Measurements from ENCODE around the gene PGRMC2. TPM values are rescaled to one million over a fixed set of nuclear protein-coding genes. Genes with fewer than 3 reads are reported as not detected.

PGRMC2 gene
- polyA plus RNA-seq, 3 donors, result 6.3 to 13.9 (median 7.3) TPM

DNA sequence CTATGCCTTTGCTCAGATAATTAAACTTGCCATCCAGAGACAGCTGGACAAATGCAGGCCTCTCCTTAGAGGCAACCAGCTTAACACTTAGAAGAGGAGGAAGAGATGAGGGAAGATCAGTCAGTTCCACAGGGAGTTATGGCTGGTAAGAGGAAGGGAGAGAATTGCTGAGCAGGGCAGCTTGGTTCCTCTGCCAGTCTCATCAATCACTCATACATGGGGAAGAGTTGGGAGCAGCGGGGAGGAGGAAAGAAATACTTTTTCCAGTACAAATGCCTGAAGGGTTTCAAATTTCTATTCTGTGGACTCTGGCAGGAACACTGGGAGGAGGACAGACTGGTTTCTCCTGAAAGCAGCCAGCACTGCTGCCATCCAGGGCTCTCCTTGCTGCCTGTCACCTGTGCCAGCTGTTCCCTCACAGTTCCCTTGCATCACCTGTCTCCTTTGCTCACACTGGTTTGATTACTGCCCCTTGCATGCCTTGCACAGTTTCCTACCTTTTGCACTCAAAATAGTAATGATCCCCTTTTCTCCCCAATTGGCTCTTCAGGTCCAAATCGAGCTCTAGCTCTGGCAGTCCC lies 59.5 kb downstream of the PGRMC2 start:
- no peaks in the 10 kb centered on the region for H3K36me3 Mint-ChIP-seq
- intact Hi-C loops (cut with micrococcal nuclease), result no loop called here
- WGBS (ENCODE audit: insufficient coverage), result 89% methylated on average over 1 of the region's 2 CpGs

DNA sequence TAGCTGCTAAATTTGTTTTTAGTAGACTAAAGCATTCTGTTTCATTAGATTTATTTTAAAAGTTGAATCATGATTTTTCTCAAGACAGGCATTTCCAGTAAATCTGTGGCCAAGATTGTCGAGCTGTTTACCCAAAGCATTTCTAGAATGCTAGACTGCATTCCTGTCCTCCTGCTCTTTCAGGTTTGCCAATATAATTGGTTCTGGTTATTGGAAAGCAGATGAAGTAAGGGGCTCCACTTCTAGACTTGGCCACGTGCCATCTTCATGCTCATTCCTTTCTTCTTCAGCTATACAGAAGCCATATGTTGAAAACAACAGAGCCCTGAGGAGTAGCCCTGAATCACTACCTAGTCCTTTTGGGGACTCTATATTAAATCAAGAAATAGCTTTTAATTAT lies 62.5 kb downstream of the PGRMC2 start:
- Histone ChIP-seq H3K36me3 (replicated peaks in 1 of 2; ENCODE audit: control insufficient read depth in 1 of 2, insufficient read depth in 2 of 2, low read length in 2 of 2) (no peaks in the 10 kb centered on the region), H3K27me3 (ENCODE audit: control insufficient read depth in 2 of 2, insufficient read depth in 2 of 2, low read length in 2 of 2) (no peaks in the 10 kb centered on the region), H3K4me1 (ENCODE audit: control insufficient read depth in 1 of 2, insufficient read depth in 2 of 2, low read length in 2 of 2) (no peaks in the 10 kb centered on the region), H3K4me3 (replicated peaks in 1 of 3; ENCODE audit: low read depth in 2 of 3, low read length in 3 of 3) (no peak overlapping the region), H2AFZ (ENCODE audit: insufficient read depth, low read depth, low read length, poor library complexity, severe bottlenecking) (no peak overlapping the region), H3K27ac (ENCODE audit: low read depth in 1 of 2, low read length in 2 of 2) (no peak overlapping the region), H4K20me1 (ENCODE audit: insufficient read depth, low read length) (no peaks in the 10 kb centered on the region), H3K9me3 (replicated peaks in 1 of 2; ENCODE audit: control insufficient read depth in 1 of 2, insufficient read depth in 1 of 2, low read length in 2 of 2) (no peaks in the 10 kb centered on the region), H3K79me2 (ENCODE audit: insufficient read depth, low read length) (no peaks in the 10 kb centered on the region), H3K4me2 (replicated peaks; ENCODE audit: extremely low read depth, low read length, poor library complexity, severe bottlenecking) (no peak overlapping the region), H3K9ac (ENCODE audit: insufficient read depth, low read length, poor library complexity, severe bottlenecking) (no peak overlapping the region)
- WGBS (ENCODE audit: insufficient coverage), result no CpG with 5 or more reads among the region's 2 CpGs
- H3K27ac Mint-ChIP-seq, result no peak overlapping the region
- intact Hi-C loops (cut with micrococcal nuclease), result no loop called here
- peaks cover 0 to 2% of the 10 kb centered on the region in 2 donors for H3K36me3 Mint-ChIP-seq
- peaks cover under 1% of the 10 kb centered on the region for H3K4me1 Mint-ChIP-seq
- no peak for DNase-seq
- H3K4me3 Mint-ChIP-seq, result no peak overlapping the region
- TF ChIP-seq, protein P1, sequence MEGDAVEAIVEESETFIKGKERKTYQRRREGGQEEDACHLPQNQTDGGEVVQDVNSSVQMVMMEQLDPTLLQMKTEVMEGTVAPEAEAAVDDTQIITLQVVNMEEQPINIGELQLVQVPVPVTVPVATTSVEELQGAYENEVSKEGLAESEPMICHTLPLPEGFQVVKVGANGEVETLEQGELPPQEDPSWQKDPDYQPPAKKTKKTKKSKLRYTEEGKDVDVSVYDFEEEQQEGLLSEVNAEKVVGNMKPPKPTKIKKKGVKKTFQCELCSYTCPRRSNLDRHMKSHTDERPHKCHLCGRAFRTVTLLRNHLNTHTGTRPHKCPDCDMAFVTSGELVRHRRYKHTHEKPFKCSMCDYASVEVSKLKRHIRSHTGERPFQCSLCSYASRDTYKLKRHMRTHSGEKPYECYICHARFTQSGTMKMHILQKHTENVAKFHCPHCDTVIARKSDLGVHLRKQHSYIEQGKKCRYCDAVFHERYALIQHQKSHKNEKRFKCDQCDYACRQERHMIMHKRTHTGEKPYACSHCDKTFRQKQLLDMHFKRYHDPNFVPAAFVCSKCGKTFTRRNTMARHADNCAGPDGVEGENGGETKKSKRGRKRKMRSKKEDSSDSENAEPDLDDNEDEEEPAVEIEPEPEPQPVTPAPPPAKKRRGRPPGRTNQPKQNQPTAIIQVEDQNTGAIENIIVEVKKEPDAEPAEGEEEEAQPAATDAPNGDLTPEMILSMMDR (IDR thresholded peaks at IDR 0.05), result no peak
- peaks cover 0 to 3% (median 0%) of the 10 kb centered on the region in 7 donors for H3K9me3 Mint-ChIP-seq
- H3K27me3 Mint-ChIP-seq (ENCODE audit: low read depth in 3 of 3), result no peaks in the 10 kb centered on the region

More for the DNA sequence above, 59.5 kb downstream of the PGRMC2 start:
- Histone ChIP-seq H3K9ac (ENCODE audit: insufficient read depth, low read length, poor library complexity, severe bottlenecking) (no peak overlapping the region), H3K9me3 (replicated peaks in 1 of 2; ENCODE audit: control insufficient read depth in 1 of 2, insufficient read depth in 1 of 2, low read length in 2 of 2) (no peaks in the 10 kb centered on the region), H3K4me3 (replicated peaks in 1 of 3; ENCODE audit: low read depth in 2 of 3, low read length in 3 of 3) (no peak overlapping the region), H2AFZ (ENCODE audit: insufficient read depth, low read depth, low read length, poor library complexity, severe bottlenecking) (no peak overlapping the region), H3K4me1 (ENCODE audit: control insufficient read depth in 1 of 2, insufficient read depth in 2 of 2, low read length in 2 of 2) (no peaks in the 10 kb centered on the region), H3K27me3 (ENCODE audit: control insufficient read depth in 2 of 2, insufficient read depth in 2 of 2, low read length in 2 of 2) (no peaks in the 10 kb centered on the region), H3K36me3 (replicated peaks in 1 of 2; ENCODE audit: control insufficient read depth in 1 of 2, insufficient read depth in 2 of 2, low read length in 2 of 2) (no peaks in the 10 kb centered on the region), H4K20me1 (ENCODE audit: insufficient read depth, low read length) (no peaks in the 10 kb centered on the region), H3K79me2 (ENCODE audit: insufficient read depth, low read length) (no peaks in the 10 kb centered on the region), H3K4me2 (replicated peaks; ENCODE audit: extremely low read depth, low read length, poor library complexity, severe bottlenecking) (no peak overlapping the region), H3K27ac (ENCODE audit: low read depth in 1 of 2, low read length in 2 of 2) (no peak overlapping the region)
- H3K9me3 Mint-ChIP-seq, result peaks cover 0 to 5% (median 0%) of the 10 kb centered on the region in 7 donors
- H3K4me1 Mint-ChIP-seq, result no peaks in the 10 kb centered on the region
- H3K27me3 Mint-ChIP-seq (ENCODE audit: low read depth in 3 of 3), result peaks cover 0 to 2% (median 0%) of the 10 kb centered on the region in 3 donors
- DNase-seq, result no peak
- TF ChIP-seq, protein P1 (IDR thresholded peaks at IDR 0.05), result no peak
- H3K27ac Mint-ChIP-seq, result no peak overlapping the region
- no peak overlapping the region for H3K4me3 Mint-ChIP-seq

Data from CD14-positive monocyte (primary cell).